HG03064 (cell line): ENCODE data around the gene KIFC3.

Experiments used
- ATAC-seq: cut with Tn5 transposase; IDR thresholded peaks from one replicate; pipeline ENCODE4 v1.9.1; 2021; ENCODE audit warnings: low read depth; ENCODE audit not compliant: unreplicated experiment

KIFC3 gene

DNA sequence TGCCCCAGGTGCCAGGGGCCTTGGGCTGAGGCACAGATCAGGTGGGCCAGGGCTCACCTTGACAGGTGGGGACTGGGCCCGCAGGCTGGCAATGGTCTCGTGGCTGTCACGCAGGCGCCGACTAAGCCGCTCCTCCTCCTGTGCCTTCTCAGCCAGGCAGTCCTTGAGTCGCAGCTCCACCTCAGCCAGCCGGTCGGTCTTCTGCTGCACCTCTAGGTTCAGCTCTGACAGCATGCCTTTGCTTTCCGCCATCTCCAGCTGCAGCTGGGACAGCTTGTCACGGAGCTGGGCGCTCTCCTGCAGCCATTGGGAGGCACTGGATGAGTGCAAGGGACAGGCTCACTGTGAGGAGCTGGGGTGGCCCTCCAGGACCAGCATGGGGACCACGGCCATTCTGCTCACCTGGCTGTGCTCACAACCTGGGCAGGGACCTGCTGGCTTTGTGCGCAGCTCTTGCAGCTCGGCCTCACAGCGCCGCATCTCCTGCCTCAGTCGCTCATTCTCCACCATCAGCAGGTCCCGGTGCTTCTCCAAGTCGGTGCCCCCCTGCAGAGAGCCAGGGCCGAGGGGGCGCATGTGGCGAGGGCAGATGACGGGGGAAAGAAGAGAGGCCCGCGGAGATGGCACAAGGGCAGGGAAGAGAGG lies 31.0 kb downstream of the KIFC3 start:
- ATAC-seq, result no peak

GRCh38 chr16:57770361-57770760 lies 31.9 kb downstream of the KIFC3 start:
- no peak for ATAC-seq

GRCh38 chr16:57769541-57770145 lies 32.6 kb downstream of the KIFC3 start:
- no peak for ATAC-seq

DNA sequence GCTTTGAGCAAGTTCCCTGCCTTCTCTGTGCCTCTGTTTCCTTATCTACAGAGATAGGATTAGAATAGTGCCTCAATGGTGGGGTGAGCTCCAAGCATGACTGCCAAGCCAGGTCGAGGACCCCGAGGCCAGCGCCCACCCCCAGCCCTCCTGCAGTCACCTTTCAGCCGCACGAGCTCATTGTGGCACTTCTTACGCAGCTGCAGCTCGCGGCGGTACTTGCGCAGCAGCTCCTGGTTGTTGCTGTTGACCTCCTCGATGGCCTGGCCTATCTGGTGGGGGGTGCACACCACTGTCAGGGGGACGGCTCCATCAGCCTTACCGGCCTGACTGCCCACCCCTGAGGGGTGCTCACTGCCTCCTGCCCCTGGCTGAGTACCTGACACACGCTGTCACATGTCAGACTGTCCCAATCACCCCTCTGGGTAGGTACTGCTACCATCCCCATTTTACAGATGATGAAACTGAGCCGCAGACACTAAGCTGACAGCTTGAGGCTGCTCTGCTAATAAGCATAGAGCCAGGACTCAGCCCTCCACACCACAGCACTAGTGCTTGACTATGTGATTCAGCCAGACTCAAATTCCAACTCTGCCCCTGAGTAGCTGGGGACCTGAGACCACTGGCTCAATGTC lies 35.5 kb downstream of the KIFC3 start:
- no peak for ATAC-seq

DNA sequence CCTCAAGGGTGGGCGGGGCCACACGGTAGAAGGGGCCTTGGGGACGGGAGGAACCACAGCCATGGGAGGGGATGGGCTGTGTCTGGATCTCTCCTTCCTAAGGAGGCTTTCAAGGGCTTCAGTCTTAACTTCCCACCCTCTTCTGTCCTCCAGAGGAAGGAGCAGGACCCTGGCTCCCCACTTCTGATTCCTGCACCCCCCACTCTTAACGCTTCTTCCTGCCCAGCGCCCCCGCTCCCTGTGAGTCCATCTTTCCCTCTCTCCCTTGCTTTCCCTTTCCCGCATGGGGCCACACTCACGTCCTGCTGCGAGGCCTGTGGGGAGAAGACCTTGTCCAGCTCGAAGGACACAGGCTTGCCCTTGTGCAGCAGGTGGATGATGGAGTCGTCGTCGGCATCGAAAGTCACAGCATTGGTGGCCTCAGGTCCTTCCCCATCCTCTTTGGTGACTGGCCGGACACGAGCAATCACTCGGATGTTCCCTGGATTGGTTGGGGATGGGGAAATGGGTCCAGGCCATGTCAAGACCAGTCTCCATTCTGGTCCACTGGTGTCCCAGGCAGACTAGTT lies 37.0 kb downstream of the KIFC3 start:
- ATAC-seq, result no peak

DNA sequence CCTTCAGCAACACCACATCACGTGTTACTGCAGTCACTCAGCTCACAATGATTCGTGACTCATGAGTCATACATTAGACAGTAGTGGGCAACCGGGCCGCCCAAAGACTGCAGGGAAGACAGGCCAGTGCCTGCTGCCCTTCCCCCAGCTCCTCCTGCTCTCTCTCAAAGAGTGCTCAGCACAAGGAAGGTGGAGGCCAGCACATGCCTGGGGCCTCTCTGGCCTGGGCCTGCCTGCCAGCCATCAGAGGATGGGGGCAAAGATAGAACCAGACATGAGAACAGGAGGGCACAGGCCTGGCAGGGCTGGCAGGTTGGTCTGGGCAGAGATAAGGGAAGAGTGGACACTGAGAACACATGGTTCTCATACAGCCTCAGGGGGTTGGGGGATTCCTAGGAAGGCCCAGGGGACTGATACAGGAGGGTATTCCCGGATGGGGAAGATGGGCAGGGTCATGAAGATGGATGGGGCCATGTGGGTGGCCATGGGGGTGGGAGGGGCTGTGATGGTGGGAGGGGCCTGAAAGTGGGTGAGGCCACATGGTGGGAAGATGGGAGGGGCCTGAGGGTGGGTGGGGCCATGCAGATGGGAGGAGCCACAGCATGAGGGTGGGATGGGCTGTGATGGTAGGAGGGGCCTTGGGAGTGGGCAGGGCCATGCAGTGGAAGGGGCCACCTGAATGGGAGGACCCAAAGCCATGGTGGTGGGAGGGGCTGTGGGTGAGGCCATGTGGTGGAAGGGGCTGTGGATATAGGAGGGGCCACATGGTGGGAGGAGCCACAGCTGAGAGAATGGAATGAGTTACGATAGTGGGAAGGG lies 37.7 kb downstream of the KIFC3 start:
- no peak for ATAC-seq

DNA sequence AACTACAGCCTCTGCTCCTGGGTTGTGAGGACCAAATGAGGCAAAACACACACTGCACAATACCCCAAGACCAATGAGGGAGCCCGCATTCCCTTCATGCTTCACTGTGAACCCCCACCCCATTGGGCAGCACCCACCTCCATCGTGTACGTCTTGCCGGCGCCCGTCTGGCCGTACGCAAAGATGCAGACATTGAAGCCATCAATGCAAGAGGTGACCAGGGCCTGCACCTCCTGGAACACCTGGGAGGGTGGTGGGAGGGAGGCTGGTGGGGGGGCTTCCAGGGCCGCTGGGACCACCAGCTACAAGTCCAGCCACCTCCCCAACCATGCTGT lies 38.3 kb downstream of the KIFC3 start:
- no peak for ATAC-seq

- ATAC-seq, result no peak
These were observed 38.8 kb downstream of the KIFC3 start for GRCh38 chr16:57763285-57764005.

GRCh38 chr16:57762365-57763040 lies 39.8 kb downstream of the KIFC3 start:
- ATAC-seq, result no peak

DNA sequence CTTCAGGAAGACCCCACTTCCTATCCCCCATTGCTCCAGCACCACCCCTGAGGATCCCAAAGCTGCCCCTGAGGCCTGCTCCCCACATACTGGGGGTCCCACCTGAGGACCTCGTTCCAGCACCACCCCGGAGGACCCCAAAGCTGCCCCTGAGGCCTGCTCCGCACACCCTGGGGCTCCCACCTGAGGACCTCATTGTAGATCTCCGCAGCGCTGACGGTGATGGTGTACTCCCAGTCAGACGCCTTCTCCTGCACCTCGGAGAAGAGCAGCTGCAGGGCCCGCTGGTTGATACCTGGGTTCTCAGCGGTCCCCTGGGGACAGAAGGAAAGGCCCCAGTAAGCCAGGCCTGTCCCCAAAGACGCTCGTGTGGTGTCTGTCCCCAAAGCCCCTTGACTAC lies 40.3 kb downstream of the KIFC3 start:
- no peak for ATAC-seq

DNA sequence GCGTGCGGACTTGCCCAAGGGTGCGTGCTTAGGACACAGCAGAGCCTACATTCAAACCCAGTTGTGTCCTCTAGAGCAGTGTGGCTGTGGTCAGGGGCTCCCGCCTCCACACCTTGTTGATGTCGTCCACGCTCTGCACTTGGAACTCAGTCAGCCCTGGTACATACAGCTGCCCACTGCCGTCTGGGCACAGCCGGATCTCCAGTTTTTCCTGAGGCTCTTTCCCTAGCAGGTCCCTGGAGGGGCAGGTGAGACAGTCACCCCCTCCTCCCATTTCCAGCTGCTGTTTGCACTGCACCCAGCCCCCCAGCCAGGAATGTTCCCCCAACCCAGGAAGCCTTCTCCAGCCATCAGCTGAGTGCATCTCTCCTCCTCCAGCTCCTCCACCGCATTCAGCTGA lies 41.0 kb downstream of the KIFC3 start:
- ATAC-seq, result no peak

- ATAC-seq, result no peak
These were observed 41.7 kb downstream of the KIFC3 start for GRCh38 chr16:57760357-57761160.

DNA sequence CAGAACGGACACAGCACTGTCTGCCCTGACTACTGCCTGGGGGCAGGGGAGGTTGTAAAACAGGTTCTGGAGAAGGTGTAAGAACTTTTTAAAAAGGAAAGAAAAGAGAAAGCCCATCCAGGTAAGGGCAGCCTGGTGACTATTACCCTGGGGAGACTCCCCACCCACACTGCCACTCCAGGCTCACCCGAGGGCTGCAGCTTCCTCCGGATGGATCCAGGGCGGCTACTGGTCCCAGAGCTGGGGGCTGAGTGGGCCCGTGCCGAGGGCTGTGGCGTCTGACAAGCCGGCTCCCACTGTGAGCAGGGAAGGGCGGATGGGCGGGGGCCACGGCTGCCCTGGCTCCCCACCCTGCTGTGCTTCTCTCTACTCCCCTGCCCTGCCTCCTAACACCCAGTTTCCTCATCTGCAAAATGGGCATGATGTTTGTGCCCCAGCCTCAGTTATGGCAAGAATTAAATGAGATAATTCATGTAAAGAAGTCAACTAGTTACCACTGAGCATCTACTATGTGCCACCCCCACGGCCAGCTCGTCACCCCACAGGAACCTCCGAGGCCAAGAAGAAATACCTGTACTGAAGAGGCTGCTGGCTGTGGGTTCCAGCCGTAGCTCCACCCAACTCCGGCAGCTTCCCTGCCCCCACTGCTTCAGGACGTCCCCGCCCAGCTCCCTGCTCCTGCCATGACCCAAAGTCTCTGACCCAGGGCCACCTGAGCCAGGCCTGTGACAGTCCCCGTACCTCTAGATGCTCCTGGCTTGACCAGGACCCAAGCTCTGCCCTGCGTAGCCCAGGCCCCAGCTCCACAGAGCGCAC lies 42.5 kb downstream of the KIFC3 start:
- no peak for ATAC-seq

- no peak for ATAC-seq
These were observed 43.2 kb downstream of the KIFC3 start for GRCh38 chr16:57759131-57759530.

GRCh38 chr16:57758331-57759117 lies 43.8 kb downstream of the KIFC3 start:
- ATAC-seq, result no peak

DNA sequence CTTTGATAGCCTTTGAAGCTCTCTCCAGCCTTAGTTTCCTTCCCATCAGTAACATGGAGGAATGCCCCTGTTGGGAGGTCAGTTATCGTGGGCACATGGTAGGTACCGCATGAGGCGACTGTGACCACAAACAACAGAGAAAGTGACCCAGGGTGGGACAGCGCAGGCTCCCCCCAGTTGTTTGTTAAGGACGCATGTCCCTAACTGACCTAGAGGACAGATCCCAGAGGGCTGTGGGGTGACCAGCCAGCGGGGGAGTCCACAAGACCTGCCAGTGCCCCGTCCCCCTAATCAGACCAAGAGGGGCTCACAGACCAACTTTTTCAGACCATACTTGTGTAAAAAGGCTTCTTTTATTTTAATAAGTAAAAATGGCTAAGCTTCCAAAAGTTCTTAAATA lies 44.4 kb downstream of the KIFC3 start:
- ATAC-seq, result no peak

GRCh38 chr16:57757326-57757786 lies 44.9 kb downstream of the KIFC3 start:
- ATAC-seq, result peak; percentile 64
